Endodermal cell (in vitro differentiated cells): ENCODE data around the gene TAF1D. TPM values are rescaled to one million over a fixed set of nuclear protein-coding genes. Genes with fewer than 3 reads are reported as not detected.

Experiments used
- DNase-seq: peaks from one replicate; pipeline ENCODE4 v3.0.0-alpha.2; 2017
- H3K27ac ChIP-seq: 2 replicates; pipeline ENCODE4 v1.5.1; 2013; ENCODE audit warnings: mild to moderate bottlenecking, low read depth, low read length, moderate library complexity
- H3K27me3 ChIP-seq: 2 replicates; pipeline ENCODE4 v1.6.1; 2013; ENCODE audit warnings: mild to moderate bottlenecking, low read length, moderate library complexity; ENCODE audit not compliant: insufficient read depth, control insufficient read depth, poor library complexity, severe bottlenecking
- H3K36me3 ChIP-seq: 2 replicates; pipeline ENCODE4 v1.7.0; 2013; ENCODE audit warnings: mild to moderate bottlenecking, low read length, moderate library complexity; ENCODE audit not compliant: control insufficient read depth, insufficient read depth
- H3K4me1 ChIP-seq: one replicate; pipeline ENCODE4 v1.7.0; 2013; ENCODE audit warnings: low read length; ENCODE audit not compliant: control insufficient read depth, insufficient read depth
- H3K4me3 ChIP-seq: 2 replicates; pipeline ENCODE4 v1.5.1; 2013; ENCODE audit warnings: mild to moderate bottlenecking, low read length, moderate library complexity
- H3K9ac ChIP-seq: 2 replicates; pipeline ENCODE4 v1.6.1; 2013; ENCODE audit warnings: mild to moderate bottlenecking, low read length, moderate library complexity; ENCODE audit not compliant: poor library complexity, severe bottlenecking; ENCODE audit errors: extremely low read depth
- H3K9me3 ChIP-seq: 2 replicates; pipeline ENCODE4 v1.6.1; 2013; ENCODE audit warnings: mild to moderate bottlenecking, low read length, moderate library complexity; ENCODE audit not compliant: control insufficient read depth
- H3K27ac Mint-ChIP-seq: 2 replicates; pipeline ENCODE4 v1.8.0; 2020; ENCODE audit warnings: mixed read lengths
- H3K27me3 Mint-ChIP-seq: 2 replicates; pipeline ENCODE4 v1.8.0; 2021; ENCODE audit warnings: mild to moderate bottlenecking, mixed read lengths; ENCODE audit not compliant: insufficient read depth
- H3K36me3 Mint-ChIP-seq: 2 replicates; pipeline ENCODE4 v1.8.0; 2020; ENCODE audit warnings: low read depth, mixed read lengths
- H3K4me1 Mint-ChIP-seq: 2 replicates; pipeline ENCODE4 v1.8.0; 2020; ENCODE audit warnings: mixed read lengths
- H3K4me3 Mint-ChIP-seq: 2 replicates; pipeline ENCODE4 v1.8.0; 2020; ENCODE audit warnings: mild to moderate bottlenecking, moderate library complexity, mixed read lengths
- H3K9me3 Mint-ChIP-seq: 2 replicates; pipeline ENCODE4 v1.8.0; 2020; ENCODE audit warnings: mild to moderate bottlenecking, mixed read lengths
- CTCF ChIP-seq: fragments of 200-600 bp; sonication (generic); conservative IDR thresholded peaks from 2 replicates; pipeline ENCODE4 v1.5.0; 2021; ENCODE audit warnings: antibody characterized with exemption, mild to moderate bottlenecking
- WGBS, 2 experiments: methylation state at CpG; one replicate each; pipeline versions ENCODE4 v1.1.5 to v1.1.7; 2013; ENCODE audit warnings: missing lambda C conversion rate in 2 of 2, mixed read lengths in 1 of 2; ENCODE audit not compliant: insufficient coverage in 1 of 2, insufficient read length in 1 of 2; 5-methylcytosine and 5-hydroxymethylcytosine counted together
- total RNA-seq, 2 donors: library from RNA; stranded (reverse); fragmentation: NEBNext Ultra II Directional in 1 of 2; extraction: Animal tissue kit (Norgen Biotek cat#: 25700) in 1 of 2; gene quantifications; 2 replicates in 1 of 2; 3 replicates in 1 of 2; pipeline ENCODE4 v1.2.1, GENCODE V29; 2021

Gene TAF1D
- total RNA-seq, 2 donors from 2014 or later, result 195 to 231 TPM

- TF ChIP-seq CTCF, result no peak
- no peak overlapping the region for H3K4me3 ChIP-seq
- H3K27me3 ChIP-seq, result no peaks in the 10 kb centered on the region
- DNase-seq, result no peak
- H3K4me1 Mint-ChIP-seq, result peaks cover 11% of the 10 kb centered on the region
- no peak overlapping the region for H3K27ac Mint-ChIP-seq
- no peak overlapping the region for H3K27ac ChIP-seq
- peaks cover 88% of the 10 kb centered on the region for H3K36me3 ChIP-seq
- H3K9me3 Mint-ChIP-seq, result peaks cover 29% of the 10 kb centered on the region
- no peak overlapping the region for H3K4me3 Mint-ChIP-seq
- H3K27me3 Mint-ChIP-seq, result no peaks in the 10 kb centered on the region
- peaks cover 86% of the 10 kb centered on the region for H3K36me3 Mint-ChIP-seq
- no peaks in the 10 kb centered on the region for H3K4me1 ChIP-seq
- H3K9ac ChIP-seq, result no peak overlapping the region
- peaks cover 40% of the 10 kb centered on the region for H3K9me3 ChIP-seq
Measured at GRCh38 chr11:93712678-93713077, 28.6 kb downstream of the TAF1D start.

- 100% methylated on average over 1 of the region's 1 CpG; no CpG with 5 or more reads in 1 of the 2 experiments for WGBS, 2 experiments
- no peaks in the 10 kb centered on the region for H3K27me3 ChIP-seq
- Mint-ChIP-seq H3K27ac (no peak overlapping the region), H3K27me3 (no peaks in the 10 kb centered on the region), H3K4me3 (no peak overlapping the region), H3K36me3 (peaks cover 83% of the 10 kb centered on the region), H3K9me3 (peaks cover 29% of the 10 kb centered on the region), H3K4me1 (peaks cover 11% of the 10 kb centered on the region)
- DNase-seq, result no peak
- H3K9ac ChIP-seq, result no peak overlapping the region
- peaks cover 44% of the 10 kb centered on the region for H3K9me3 ChIP-seq
- TF ChIP-seq CTCF, result no peak
- no peaks in the 10 kb centered on the region for H3K4me1 ChIP-seq
- H3K4me3 ChIP-seq, result peak overlapping the region; percentile 50
- peaks cover 89% of the 10 kb centered on the region for H3K36me3 ChIP-seq
- H3K27ac ChIP-seq, result no peak overlapping the region
Measured at GRCh38 chr11:93710239-93710638, 31.1 kb downstream of the TAF1D start.

GRCh38 chr11:93704237-93704636 is 37.1 kb downstream of the TAF1D start:
- Mint-ChIP-seq H3K27ac (no peak overlapping the region), H3K9me3 (peaks cover 10% of the 10 kb centered on the region), H3K4me3 (no peak overlapping the region), H3K4me1 (no peaks in the 10 kb centered on the region), H3K36me3 (peaks cover 80% of the 10 kb centered on the region), H3K27me3 (no peaks in the 10 kb centered on the region)
- Histone ChIP-seq H3K36me3 (peaks cover 86% of the 10 kb centered on the region), H3K9me3 (peaks cover 17% of the 10 kb centered on the region), H3K4me3 (no peak overlapping the region), H3K4me1 (no peaks in the 10 kb centered on the region), H3K9ac (no peak overlapping the region), H3K27ac (no peak overlapping the region), H3K27me3 (no peaks in the 10 kb centered on the region)
- peak; percentile 58 for TF ChIP-seq CTCF
- WGBS, 2 experiments, result 94 to 100% methylated on average over 2 of the region's 2 CpGs
- no peak for DNase-seq
